ENCODE data around the gene FRMD4B.

- TF ChIP-seq POLR2AphosphoS5 (IDR thresholded peaks at IDR 0.05; ENCODE audit: low read depth, low read length) (no peak), POLR2A (IDR thresholded peaks at IDR 0.05; ENCODE audit: low read depth, low read length) (no peak)
Observed at GRCh38 chr3:69252141-69252540, 133.7 kb downstream of the FRMD4B start.
